K562 (cell line): ENCODE data around the gene NFATC2. TPM values are rescaled to one million over a fixed set of nuclear protein-coding genes. Genes with fewer than 3 reads are reported as not detected.

ENCODE experiments used
- ATAC-seq: fragments of 200-7000 bp; cut with Tn5 transposase; 3 replicates; pipeline ENCODE4 v1.9.1; 2020; ENCODE audit warnings: moderate library complexity
- BruUV-seq: library from RNA; stranded (reverse); fragments of 400-500 nt; replicated peaks from 2 replicates; lab custom pipeline; 2021; lab: Mats Ljungman, UMichigan
- CTCF ChIA-PET: fragments of 300-600 bp; formaldehyde crosslinking; extraction: SDS; loops from one replicate; lab custom pipeline; 2021; ENCODE audit warnings: low intra/inter-chr PET ratio; lab: Yijun Ruan, JAX
- POLR2A ChIA-PET: fragments of 300-600, 350-650 bp; sonication (Branson Sonifier 250); formaldehyde crosslinking; extraction: SDS; loops from one replicate; lab custom pipeline; 2021; ENCODE audit warnings: antibody characterized with exemption, inconsistent platforms; lab: Yijun Ruan, JAX
- DNase-seq, 4 experiments: peaks; one replicate each; pipeline versions ENCODE4 v3.0.0 to v3.0.0-alpha.2; 2011 to 2018; ENCODE audit warnings: low spot score in 3 of 4, mixed read lengths in 3 of 4; ENCODE audit errors: extremely low read depth in 1 of 4
- FAIRE-seq: peaks from 2 replicates; lab custom pipeline; 2011; peaks lifted over from hg19 to GRCh38; lab: Jason Lieb, UNC
- H2AFZ ChIP-seq: 2 replicates; pipeline ENCODE4 v1.6.0; 2011; ENCODE audit warnings: low read depth, low read length, control low read depth, inconsistent platforms
- H3K27ac ChIP-seq: fragments of 200-600 bp; 3 replicates; pipeline ENCODE4 v1.8.0; 2011; ENCODE audit warnings: low read depth, mild to moderate bottlenecking, control low read depth, inconsistent platforms, low read length, moderate library complexity, mixed read lengths; ENCODE audit errors: extremely low read depth
- H3K27me3 ChIP-seq, 2 experiments: fragments of 300-600 bp in 1 of 2; 2 replicates in 1 of 2; 3 replicates in 1 of 2; pipeline versions ENCODE4 v1.6.0 to v1.8.0; 2011; ENCODE audit warnings: inconsistent platforms in 2 of 2, low read length in 2 of 2, mild to moderate bottlenecking in 1 of 2, mixed read lengths in 1 of 2, moderate library complexity in 1 of 2; ENCODE audit not compliant: control insufficient read depth in 2 of 2, insufficient read depth in 2 of 2
- H3K36me3 ChIP-seq: fragments of 300-600 bp; 3 replicates; pipeline ENCODE4 v1.8.0; 2011; ENCODE audit warnings: mild to moderate bottlenecking, low read length, inconsistent platforms; ENCODE audit not compliant: control insufficient read depth, insufficient read depth
- H3K4me1 ChIP-seq, 2 experiments: fragments of 200-600 bp in 1 of 2; replicated peaks in 1 of 2; 2 replicates in 1 of 2; 3 replicates in 1 of 2; pipeline versions ENCODE4 v1.5.1 to v1.8.0; 2011; ENCODE audit warnings: inconsistent platforms in 2 of 2, low read length in 2 of 2, mild to moderate bottlenecking in 1 of 2, mixed read lengths in 1 of 2, moderate library complexity in 1 of 2; ENCODE audit not compliant: control insufficient read depth in 2 of 2, insufficient read depth in 2 of 2
- H3K4me2 ChIP-seq: 2 replicates; pipeline ENCODE4 v1.6.1; 2011; ENCODE audit warnings: low read length, control low read depth, inconsistent platforms, mixed read lengths; ENCODE audit not compliant: insufficient read depth
- H3K4me3 ChIP-seq: fragments of 200-600 bp; sonication (generic), shearing (Covaris generic); 2 replicates; pipeline ENCODE4 v1.5.1; 2016; ENCODE audit warnings: control low read depth, inconsistent platforms
- H3K79me2 ChIP-seq: fragments of 200-600 bp; 3 replicates; pipeline ENCODE4 v1.8.0; 2011; ENCODE audit warnings: low read length, inconsistent platforms; ENCODE audit not compliant: control insufficient read depth, insufficient read depth
- H3K9ac ChIP-seq, 2 experiments: 2 replicates each; pipeline versions ENCODE4 v1.6.0 to v1.6.1; 2011; ENCODE audit warnings: low read depth in 2 of 2, low read length in 2 of 2, control low read depth in 1 of 2, inconsistent platforms in 1 of 2, mild to moderate bottlenecking in 1 of 2, mixed read lengths in 1 of 2; ENCODE audit not compliant: insufficient read depth in 1 of 2
- H3K9me1 ChIP-seq: one replicate; pipeline ENCODE4 v1.6.0; 2011; ENCODE audit warnings: inconsistent platforms, mild to moderate bottlenecking, low read length, moderate library complexity; ENCODE audit not compliant: control insufficient read depth, insufficient read depth
- H3K9me3 ChIP-seq: replicated peaks from 2 replicates; pipeline ENCODE4 v1.5.1; 2011; ENCODE audit warnings: low read depth, low read length, inconsistent platforms; ENCODE audit not compliant: control insufficient read depth, insufficient read depth
- H4K20me1 ChIP-seq: replicated peaks from 2 replicates; pipeline ENCODE4 v1.6.1; 2011; ENCODE audit warnings: low read length, inconsistent platforms, mixed read lengths; ENCODE audit not compliant: control insufficient read depth, insufficient read depth
- CBX2 ChIP-seq: fragments of 200-600 bp; sonication (generic); IDR thresholded peaks from one replicate; pipeline ENCODE4 v1.6.1; 2012; ENCODE audit warnings: mild to moderate bottlenecking, low read length, inconsistent platforms; ENCODE audit not compliant: insufficient read depth, poor library complexity, severe bottlenecking
- FOXJ2 ChIP-seq: fragments of 200-800 bp; sonication (Bioruptor generic); IDR thresholded peaks from 2 replicates; pipeline ENCODE4 v1.6.1; 2016; ENCODE audit warnings: missing genetic modification characterization, missing compliant biosample characterization
- HDAC6 ChIP-seq: IDR thresholded peaks from 2 replicates; pipeline ENCODE4 v1.6.1; 2012; ENCODE audit warnings: low read depth, mild to moderate bottlenecking, control low read depth, inconsistent platforms, low read length, moderate library complexity
- L3MBTL2 ChIP-seq: fragments of 450-650 bp; IDR thresholded peaks from 2 replicates; pipeline ENCODE4 v1.6.1; 2016; ENCODE audit warnings: mild to moderate bottlenecking, moderate library complexity
- POLR2H ChIP-seq: IDR thresholded peaks from 2 replicates; pipeline ENCODE4 v1.6.1; 2016; ENCODE audit warnings: missing genetic modification characterization, low read depth, mild to moderate bottlenecking, control low read depth, missing compliant biosample characterization, moderate library complexity
- RB1 ChIP-seq: fragments of 450-650 bp; IDR thresholded peaks from 2 replicates; pipeline ENCODE4 v1.6.1; 2017; ENCODE audit warnings: low read depth, mild to moderate bottlenecking
- RBM14 ChIP-seq: fragments of 200-400 bp; formaldehyde crosslinking; IDR thresholded peaks from 2 replicates; pipeline ENCODE4 v1.6.1; 2018; ENCODE audit warnings: low read depth, mild to moderate bottlenecking, low read length, moderate library complexity, borderline replicate concordance; ENCODE audit not compliant: insufficient read depth
- RFX1 ChIP-seq: fragments of 450-650 bp; IDR thresholded peaks from 2 replicates; pipeline ENCODE4 v1.6.1; 2016; ENCODE audit warnings: mild to moderate bottlenecking, moderate library complexity
- WGBS: fragments of 100-300 bp; shearing (Covaris generic); methylation state at CpG from one replicate; pipeline ENCODE4 v1.1.6; 2016; ENCODE audit warnings: low coverage, mixed read lengths; ENCODE audit not compliant: insufficient coverage; ENCODE audit errors: missing lambda C conversion rate; 5-methylcytosine and 5-hydroxymethylcytosine counted together
- in situ Hi-C: fragments of 300-500 bp; cut with MboI; formaldehyde crosslinking; loops from 4 replicates; pipeline ENCODE4 v1.15.0; 2018; ENCODE audit warnings: inconsistent platforms, mixed read lengths
- intact Hi-C: fragments of 100-400 bp; cut with micrococcal nuclease; formaldehyde crosslinking; loops from 2 replicates; pipeline ENCODE4 v1.14.2; 2022
- polyA plus RNA-seq, 8 experiments: library from polyadenylated mRNA; depleted of rRNA in 4 of 8; stranded (reverse) in 5 of 8; unstranded in 3 of 8; fragments of >200 nt; fragmentation: Nextera tagmentation in 2 of 8; fragmentation: Illumina TruSeq in 1 of 8; extraction: Ambion mirVana in 2 of 8; extraction: Trizol in 1 of 8; gene quantifications; 2 replicates each; pipeline versions ENCODE4 v1.2.1 to v1.2.3, GENCODE V29; 2011 to 2014; ENCODE audit warnings: inconsistent platforms in 1 of 8, missing spikeins in 1 of 8
- total RNA-seq, 7 experiments: library from RNA; depleted of rRNA in 6 of 7; stranded (reverse); fragments of >200 nt in 6 of 7; fragmentation: Illumina TruSeq in 2 of 7; extraction: Trizol in 2 of 7; gene quantifications; 2 replicates each; pipeline versions ENCODE4 v1.2.1 to v1.2.3, GENCODE V29; 2011 to 2021; ENCODE audit warnings: low replicate concordance in 1 of 7
- TF ChIP-seq, protein P1 (sequence below): sonication (generic); formaldehyde crosslinking; IDR thresholded peaks from 2 replicates; pipeline ENCODE4 v1.9.0; 2022; ENCODE audit warnings: mild to moderate bottlenecking, missing genetic modification reagents
- TF ChIP-seq, protein P2 (sequence below): fragments of 250-450 bp; sonication (Bioruptor Pico); IDR thresholded peaks from 2 replicates; pipeline ENCODE4 v1.5.0; 2021
- TF ChIP-seq, protein P3 (sequence below), 2 experiments: IDR thresholded peaks; 2 replicates each; pipeline ENCODE4 v1.6.1; 2011; ENCODE audit warnings: borderline replicate concordance in 1 of 2, control low read depth in 1 of 2, low read depth in 1 of 2, low read length in 1 of 2, mild to moderate bottlenecking in 1 of 2, mixed read lengths in 1 of 2, moderate library complexity in 1 of 2; ENCODE audit not compliant: insufficient read depth in 1 of 2, insufficient read length in 1 of 2, poor library complexity in 1 of 2, severe bottlenecking in 1 of 2; ENCODE audit errors: extremely low read depth in 1 of 2
- TF ChIP-seq, protein P4 (sequence below), 3 experiments: fragments of 200-800 bp in 1 of 3; fragments of 250-450 bp in 1 of 3; fragments of 450-650 bp in 1 of 3; sonication (Bioruptor Pico) in 1 of 3; sonication (Bioruptor generic) in 1 of 3; formaldehyde crosslinking in 1 of 3; IDR thresholded peaks; 2 replicates each; pipeline versions ENCODE4 v1.6.1 to v1.8.0; 2016 to 2022; ENCODE audit warnings: mild to moderate bottlenecking in 2 of 3, missing genetic modification characterization in 2 of 3, missing compliant biosample characterization in 1 of 3, moderate library complexity in 1 of 3

The NFATC2 gene
- total and polyA plus RNA-seq, 9 of the 15 experiments (the other 6 are each of a cell fraction or from before 2014, with no cell fraction given): 1.9 to 11.2 (median 3.0) TPM

DNA sequence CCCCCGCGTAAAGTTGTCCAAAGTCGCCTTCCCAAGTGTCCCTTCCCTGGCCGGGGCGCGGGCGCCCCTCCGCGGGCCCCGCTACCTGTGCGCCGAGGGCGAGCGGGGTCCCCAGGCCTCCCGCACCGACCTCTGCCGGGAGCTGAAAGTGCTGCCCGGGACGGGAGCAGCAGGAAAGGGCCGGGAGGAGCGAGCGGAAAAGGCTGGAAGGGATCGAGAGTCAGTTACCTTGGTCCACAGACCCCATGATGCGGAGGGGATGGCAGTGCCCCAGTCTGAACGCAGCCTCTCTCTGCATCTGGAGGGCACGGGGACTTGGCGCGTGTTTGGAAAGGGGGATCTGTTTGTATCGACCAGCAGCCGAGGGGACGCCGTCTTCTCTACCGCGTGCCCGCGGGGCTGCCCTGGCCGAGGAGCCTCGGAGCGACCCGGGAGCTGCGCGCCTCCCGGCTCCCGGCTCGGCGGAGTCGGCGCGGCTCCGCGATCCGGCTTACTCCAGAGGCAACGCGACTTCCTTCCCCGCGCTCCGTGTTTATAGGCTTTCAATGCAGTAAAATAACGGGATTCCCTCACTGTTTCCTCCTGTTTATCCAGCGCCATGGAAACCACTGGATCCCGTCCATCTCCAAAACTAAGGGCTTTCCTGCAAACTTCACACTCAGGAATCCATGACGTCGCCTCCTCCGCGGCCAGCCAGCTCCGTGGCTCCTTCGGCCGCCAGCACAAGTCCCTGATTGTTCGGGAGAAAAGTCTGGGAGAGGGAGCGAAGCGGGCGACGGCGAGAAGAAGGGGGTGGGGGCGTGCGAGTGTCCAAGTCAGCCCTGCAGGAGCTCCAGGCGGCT, 20.0 kb upstream of the NFATC2 start:
- no TSS peak for BruUV-seq
- WGBS: 8% methylated on average over 50 of the region's 76 CpGs
- H3K4me2 ChIP-seq: peak overlapping the region; percentile 71
- H3K27me3 ChIP-seq: peaks cover 20 to 25% of the 10 kb centered on the region in 2 experiments
- no peak for FAIRE-seq
- no peaks in the 10 kb centered on the region for H3K9me1 ChIP-seq
- H3K9ac ChIP-seq: peak overlapping the region in 1 of 2 experiments; percentile 89; a peak in 2 of 4 replicates
- peak; percentile 40 for ATAC-seq
- peaks cover 6% of the 10 kb centered on the region for H4K20me1 ChIP-seq
- ChIA-PET CTCF (no interaction called here), POLR2A (interaction anchor here (0.7 to 2.2 kb wide), 2 partner anchors 8 to 173 kb away, joined by 3 to 11 read pairs; no protein-coding TSS in a partner anchor)
- peak overlapping the region; percentile 74 for H2AFZ ChIP-seq
- H3K36me3 ChIP-seq: no peaks in the 10 kb centered on the region
- no peaks in the 10 kb centered on the region for H3K79me2 ChIP-seq
- in situ Hi-C loops (no loop called here), intact Hi-C loops (no loop called here)
- peak overlapping the region; percentile 15; the same call in 1 of the 2 replicates for H3K4me3 ChIP-seq
- peak in 3 of 4 experiments; percentile 24 to 48 (median 47) for DNase-seq
- H3K9me3 ChIP-seq: 0 out of 2 replicates have a peak, but pooled peaks cover 2% of the 10 kb centered on the region
- H3K4me1 ChIP-seq: peaks cover 27 to 31% of the 10 kb centered on the region in 2 experiments
- no peak overlapping the region for H3K27ac ChIP-seq
- TF ChIP-seq, protein P1, sequence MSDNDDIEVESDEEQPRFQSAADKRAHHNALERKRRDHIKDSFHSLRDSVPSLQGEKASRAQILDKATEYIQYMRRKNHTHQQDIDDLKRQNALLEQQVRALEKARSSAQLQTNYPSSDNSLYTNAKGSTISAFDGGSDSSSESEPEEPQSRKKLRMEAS (CRISPR knock-in tag): 0 out of 2 replicates have a peak, but pooled peaks have one; percentile 30
- peak; percentile 32 for TF ChIP-seq CBX2
- TF ChIP-seq RFX1: peak; percentile 20; the same call in 1 of the 2 replicates
- TF ChIP-seq, protein P2, sequence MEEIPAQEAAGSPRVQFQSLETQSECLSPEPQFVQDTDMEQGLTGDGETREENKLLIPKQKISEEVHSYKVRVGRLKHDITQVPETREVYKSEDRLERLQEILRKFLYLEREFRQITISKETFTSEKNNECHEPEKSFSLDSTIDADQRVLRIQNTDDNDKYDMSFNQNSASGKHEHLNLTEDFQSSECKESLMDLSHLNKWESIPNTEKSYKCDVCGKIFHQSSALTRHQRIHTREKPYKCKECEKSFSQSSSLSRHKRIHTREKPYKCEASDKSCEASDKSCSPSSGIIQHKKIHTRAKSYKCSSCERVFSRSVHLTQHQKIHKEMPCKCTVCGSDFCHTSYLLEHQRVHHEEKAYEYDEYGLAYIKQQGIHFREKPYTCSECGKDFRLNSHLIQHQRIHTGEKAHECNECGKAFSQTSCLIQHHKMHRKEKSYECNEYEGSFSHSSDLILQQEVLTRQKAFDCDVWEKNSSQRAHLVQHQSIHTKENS (CRISPR knock-in tag): no peak
- TF ChIP-seq HDAC6: 0 out of 2 replicates have a peak, but pooled peaks have one; percentile 38
- 0 out of 2 replicates have a peak, but pooled peaks have one; percentile 34 for TF ChIP-seq FOXJ2 (tag)
- TF ChIP-seq, protein P3, sequence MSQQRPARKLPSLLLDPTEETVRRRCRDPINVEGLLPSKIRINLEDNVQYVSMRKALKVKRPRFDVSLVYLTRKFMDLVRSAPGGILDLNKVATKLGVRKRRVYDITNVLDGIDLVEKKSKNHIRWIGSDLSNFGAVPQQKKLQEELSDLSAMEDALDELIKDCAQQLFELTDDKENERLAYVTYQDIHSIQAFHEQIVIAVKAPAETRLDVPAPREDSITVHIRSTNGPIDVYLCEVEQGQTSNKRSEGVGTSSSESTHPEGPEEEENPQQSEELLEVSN (IDR thresholded peaks at IDR 0.05; ENCODE audit: borderline replicate concordance in 1 of 2, extremely low read depth in 1 of 2, insufficient read depth in 1 of 2, insufficient read length in 1 of 2, low read depth in 1 of 2, low read length in 1 of 2, poor library complexity in 1 of 2, severe bottlenecking in 1 of 2): peak in 1 of 2 experiments; percentile 69
- TF ChIP-seq, protein P4, sequence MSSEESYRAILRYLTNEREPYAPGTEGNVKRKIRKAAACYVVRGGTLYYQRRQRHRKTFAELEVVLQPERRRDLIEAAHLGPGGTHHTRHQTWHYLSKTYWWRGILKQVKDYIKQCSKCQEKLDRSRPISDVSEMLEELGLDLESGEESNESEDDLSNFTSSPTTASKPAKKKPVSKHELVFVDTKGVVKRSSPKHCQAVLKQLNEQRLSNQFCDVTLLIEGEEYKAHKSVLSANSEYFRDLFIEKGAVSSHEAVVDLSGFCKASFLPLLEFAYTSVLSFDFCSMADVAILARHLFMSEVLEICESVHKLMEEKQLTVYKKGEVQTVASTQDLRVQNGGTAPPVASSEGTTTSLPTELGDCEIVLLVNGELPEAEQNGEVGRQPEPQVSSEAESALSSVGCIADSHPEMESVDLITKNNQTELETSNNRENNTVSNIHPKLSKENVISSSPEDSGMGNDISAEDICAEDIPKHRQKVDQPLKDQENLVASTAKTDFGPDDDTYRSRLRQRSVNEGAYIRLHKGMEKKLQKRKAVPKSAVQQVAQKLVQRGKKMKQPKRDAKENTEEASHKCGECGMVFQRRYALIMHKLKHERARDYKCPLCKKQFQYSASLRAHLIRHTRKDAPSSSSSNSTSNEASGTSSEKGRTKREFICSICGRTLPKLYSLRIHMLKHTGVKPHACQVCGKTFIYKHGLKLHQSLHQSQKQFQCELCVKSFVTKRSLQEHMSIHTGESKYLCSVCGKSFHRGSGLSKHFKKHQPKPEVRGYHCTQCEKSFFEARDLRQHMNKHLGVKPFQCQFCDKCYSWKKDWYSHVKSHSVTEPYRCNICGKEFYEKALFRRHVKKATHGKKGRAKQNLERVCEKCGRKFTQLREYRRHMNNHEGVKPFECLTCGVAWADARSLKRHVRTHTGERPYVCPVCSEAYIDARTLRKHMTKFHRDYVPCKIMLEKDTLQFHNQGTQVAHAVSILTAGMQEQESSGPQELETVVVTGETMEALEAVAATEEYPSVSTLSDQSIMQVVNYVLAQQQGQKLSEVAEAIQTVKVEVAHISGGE (CRISPR knock-in tag; IDR thresholded peaks at IDR 0.05): peak in 1 of 3 experiments; percentile 25; a peak in 1 of 6 replicates
- TF ChIP-seq POLR2H: no peak
- TF ChIP-seq RB1: peak; percentile 19; the same call in 1 of the 2 replicates
- TF ChIP-seq RBM14: 0 out of 2 replicates have a peak, but pooled peaks have one; percentile 41
- 0 out of 2 replicates have a peak, but pooled peaks have one; percentile 20 for TF ChIP-seq L3MBTL2
